Globus pallidus (tissue), 1 donor: ENCODE measurements around the gene WDR20.
A peak's percentile ranks its signal among the peaks of the same experiment; 100 is the strongest.
"Not testable (repeated sequence)": the region's sequence is repeated elsewhere in the genome, so short reads cannot be mapped to it uniquely, and the experiment has no call there.

Experiments used
- DNase-seq: peaks from one replicate; pipeline ENCODE4 v3.0.0-alpha.2; 2015; ENCODE audit warnings: low spot score

Gene WDR20

GRCh38 chr14:102139286-102140026, at the start of gene WDR20:
Gene WDR20, plus strand, starts transcription at chr14:102139897. Its CDS starts 27 bp downstream, at chr14:102139924.
- DNase-seq, result peak; percentile 98

GRCh38 chr14:102090713-102091112, 49.0 kb upstream of the WDR20 start:
- DNase-seq, result no peak

GRCh38 chr14:102092806-102093205, 46.9 kb upstream of the WDR20 start:
- no peak for DNase-seq

- no peak for DNase-seq
Measured at GRCh38 chr14:102094101-102094500, 45.6 kb upstream of the WDR20 start.

DNA sequence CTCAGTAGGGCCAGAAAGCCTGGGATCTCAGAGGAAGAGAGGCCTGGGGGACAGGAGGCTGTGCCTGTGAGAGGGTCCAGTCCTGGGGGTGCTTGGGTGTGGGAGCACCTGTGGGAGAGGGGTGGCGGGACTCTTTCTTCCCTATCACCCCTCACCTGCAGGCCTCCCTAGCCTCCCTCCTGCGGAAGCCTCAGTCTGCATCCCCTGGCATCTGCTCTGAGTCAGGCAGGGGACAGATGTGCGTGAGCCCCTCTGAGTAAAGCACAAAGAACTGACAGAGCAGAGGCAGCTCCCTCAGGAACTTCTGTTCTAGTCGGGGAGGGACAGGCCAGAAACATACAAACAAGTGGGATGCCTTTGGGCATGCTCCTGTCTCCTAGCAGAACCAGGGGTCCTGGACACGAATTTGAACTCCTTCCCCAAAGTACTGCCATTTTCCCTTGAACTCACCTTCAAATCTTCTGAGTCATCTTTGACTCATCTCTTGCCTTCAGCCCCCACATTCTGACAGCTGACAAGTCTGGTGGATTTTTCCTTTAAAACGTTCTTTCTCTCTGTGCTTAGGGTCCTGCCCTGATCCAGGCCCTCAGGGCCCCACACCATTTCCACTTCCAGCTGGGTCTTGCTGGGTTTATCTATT, 44.3 kb upstream of the WDR20 start:
- DNase-seq, result no peak

- DNase-seq, result no peak
Measured at GRCh38 chr14:102095871-102096568, 43.7 kb upstream of the WDR20 start.

- DNase-seq, result peak; percentile 86
Measured at GRCh38 chr14:102096569-102097188, 43.0 kb upstream of the WDR20 start.

DNA sequence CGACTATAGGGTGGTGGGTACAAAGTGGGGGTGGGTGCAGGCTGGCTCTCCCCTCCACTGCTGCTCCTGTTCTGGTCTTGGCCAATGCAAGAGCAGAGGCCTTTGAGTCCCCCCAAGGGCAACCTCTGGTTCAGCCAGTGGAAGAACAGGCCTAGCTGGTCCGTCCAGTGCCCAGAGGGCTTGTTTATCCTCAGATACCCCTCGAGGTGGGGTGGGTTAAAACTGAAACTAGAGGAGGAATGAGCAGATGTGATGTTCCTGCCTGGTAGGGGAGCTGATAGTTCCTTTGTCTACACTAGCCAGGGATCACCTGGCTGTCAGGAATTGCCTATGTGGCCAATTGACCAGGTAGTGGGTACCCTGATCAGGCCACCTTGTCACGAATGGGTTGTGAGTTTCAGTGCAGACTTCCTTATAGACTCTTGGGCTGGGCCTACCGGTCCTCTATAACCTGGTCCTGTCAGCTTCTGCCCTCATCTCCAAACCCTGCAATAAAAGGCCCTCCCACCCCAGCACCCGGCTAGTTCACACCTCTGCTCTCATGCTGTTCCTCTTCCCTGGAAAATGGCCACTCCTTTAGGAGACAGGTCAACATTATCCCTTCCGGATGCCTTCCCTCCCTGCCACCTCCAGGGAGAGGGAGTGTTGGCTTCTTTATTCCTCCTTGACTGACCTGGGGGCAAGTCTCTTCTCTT, 42.1 kb upstream of the WDR20 start:
- no peak for DNase-seq

DNA sequence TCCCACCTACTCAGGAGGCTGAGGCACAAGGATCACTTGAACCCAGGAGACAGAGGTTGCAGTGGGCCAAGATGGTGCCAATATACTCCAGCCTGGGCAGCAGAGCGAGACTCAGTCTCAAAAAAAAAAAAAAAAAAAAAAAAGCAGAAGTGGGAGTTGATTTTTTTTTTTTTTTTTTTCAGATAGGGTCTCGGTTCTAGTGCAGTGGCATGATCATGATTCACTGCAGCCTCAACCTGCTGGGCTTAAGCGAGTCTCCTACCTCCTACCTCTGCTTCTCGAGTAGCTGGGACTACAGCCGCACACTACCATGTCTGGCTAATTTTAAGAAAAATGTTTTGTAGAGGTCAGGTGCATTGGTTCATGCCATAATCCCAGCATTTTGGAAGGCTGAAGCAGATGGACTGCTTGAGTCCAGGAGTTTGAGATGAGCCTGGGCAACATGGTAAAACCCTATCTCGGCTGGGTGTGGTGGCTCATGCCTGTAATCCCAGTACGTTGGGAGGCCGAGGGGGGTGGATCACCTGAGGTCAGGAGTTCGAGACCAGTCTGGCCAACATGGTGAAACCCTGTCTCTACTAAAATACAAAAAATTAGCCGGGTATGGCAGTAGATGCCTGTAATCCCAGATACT, 36.5 kb upstream of the WDR20 start:
- DNase-seq, result no peak

- no peak for DNase-seq
Measured at GRCh38 chr14:102105369-102105768, 34.3 kb upstream of the WDR20 start.

DNA sequence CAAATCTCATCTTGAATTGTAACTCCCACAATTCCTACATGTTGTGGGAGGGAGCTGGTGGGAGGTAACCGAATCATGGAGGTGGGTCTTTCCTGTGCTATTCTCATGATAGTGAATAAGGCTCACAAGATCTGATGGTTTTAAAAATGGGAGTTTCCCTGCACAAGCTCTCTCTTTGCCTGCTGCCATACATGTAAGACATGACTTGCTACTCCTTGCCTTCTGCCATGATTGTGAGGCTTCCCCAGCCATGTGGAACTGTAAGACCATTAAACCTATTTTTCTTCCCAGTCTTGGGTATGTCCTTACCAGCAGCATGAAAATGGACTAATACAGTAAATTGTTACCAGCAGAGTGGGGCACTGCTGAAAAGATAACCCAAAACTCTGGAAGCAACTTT, 30.4 kb upstream of the WDR20 start:
- DNase-seq, result not testable (repeated sequence)

DNA sequence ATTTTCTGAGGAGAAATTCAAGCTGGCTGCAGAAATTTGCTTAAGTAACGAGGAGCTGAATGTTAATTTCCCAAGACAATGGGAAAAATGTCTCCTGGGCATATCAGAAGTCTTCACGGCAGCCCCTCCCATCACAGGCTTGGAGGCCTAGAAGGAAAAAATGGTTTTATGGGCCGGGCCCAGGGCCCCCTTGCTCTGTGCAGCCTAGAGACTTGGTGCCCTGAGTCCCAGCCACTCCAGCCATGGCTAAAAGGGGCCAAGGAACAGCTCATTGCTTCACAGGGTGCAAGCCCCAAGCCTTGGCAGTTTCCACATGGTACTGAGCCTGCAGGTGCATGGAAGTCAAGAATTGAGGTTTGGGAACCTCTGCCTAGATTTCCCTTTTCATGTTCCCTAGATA, 28.6 kb upstream of the WDR20 start:
- DNase-seq, result no peak

GRCh38 chr14:102116361-102117180, 23.1 kb upstream of the WDR20 start:
- DNase-seq, result no peak

DNA sequence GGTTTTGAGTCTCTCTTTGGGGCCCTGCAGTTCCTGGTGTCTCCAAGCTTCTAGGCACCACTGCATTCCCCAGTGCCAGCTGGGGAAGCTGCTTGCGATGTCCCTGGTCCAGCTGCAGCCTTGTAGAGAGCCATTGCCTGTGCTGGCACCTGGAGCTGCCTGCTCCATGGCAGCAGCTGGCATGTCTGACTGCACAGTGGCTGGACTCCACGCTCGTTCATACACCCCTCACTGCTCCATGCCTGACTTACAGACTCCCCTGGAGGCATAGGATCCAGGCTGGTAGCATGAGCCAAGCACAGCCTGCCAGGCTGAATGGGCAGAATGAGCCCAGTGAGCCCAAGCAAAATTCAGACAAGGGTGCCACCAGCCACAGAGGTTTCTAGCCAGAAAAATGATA, 21.8 kb upstream of the WDR20 start:
- DNase-seq, result no peak

- DNase-seq, result no peak
Measured at GRCh38 chr14:102120888-102121287, 18.8 kb upstream of the WDR20 start.

DNA sequence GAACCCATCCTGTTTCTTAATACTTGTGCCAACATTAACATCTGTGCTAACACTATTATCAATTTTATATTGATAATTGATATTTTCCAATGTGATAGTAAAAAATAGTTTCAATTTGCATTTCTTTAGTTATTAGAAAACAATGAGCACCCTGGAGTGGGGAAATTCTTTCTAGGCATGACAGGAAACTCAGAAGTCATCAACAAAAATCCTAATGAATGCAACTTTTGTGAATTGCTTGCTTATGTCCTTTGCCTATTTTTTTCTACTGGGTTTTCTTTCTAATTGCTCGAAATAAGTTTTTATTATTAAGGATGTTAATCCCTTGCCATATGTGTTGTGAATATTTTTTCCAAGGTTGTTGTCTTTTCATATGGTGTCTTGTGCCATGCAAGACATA, 18.1 kb upstream of the WDR20 start:
- no peak for DNase-seq

DNA sequence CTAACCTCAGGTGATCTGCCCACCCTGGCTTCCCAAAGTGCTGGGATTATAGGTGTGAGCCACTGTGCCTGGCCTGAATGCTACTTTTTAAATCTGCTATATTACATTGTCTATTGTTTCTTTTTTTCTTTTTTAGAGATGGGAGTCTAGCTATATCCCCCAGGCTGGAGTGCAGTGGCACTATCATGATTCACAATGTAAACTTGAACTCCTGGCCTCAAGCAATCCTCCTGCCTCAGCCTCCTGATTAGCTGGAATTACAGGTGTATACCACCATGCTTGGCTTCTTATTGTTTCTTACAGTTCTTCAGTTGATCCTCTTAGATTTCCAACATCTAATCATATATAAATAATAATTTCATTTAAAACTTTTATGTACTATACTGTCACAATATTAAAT, 15.3 kb upstream of the WDR20 start:
- no peak for DNase-seq

GRCh38 chr14:102125546-102125945, 14.2 kb upstream of the WDR20 start:
- DNase-seq, result no peak

- no peak for DNase-seq
Measured at GRCh38 chr14:102126807-102127455, 12.8 kb upstream of the WDR20 start.

DNA sequence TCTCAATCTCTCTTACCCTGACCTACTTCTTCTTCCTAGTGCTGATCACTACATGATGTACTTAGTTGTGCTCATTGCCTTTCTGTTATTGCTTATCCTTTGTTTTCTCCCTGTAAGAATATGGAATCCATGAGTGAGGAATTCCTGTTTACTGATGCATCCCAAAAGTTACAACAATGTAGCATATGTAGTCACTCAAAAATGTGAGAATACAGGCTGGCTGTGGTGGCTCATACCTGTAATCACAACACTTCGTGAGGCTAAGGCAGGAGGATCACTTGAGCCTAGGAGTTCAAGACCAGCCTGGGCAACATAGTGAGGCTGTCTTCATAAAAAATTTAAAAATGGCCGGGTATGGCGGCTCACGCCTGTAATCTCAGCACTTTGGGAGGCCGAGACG, 8.0 kb upstream of the WDR20 start:
- DNase-seq, result no peak
